GM23338 (cell line): ENCODE data around the gene EBF4. TPM values are rescaled to one million over a fixed set of nuclear protein-coding genes. Genes with fewer than 3 reads are reported as not detected.

Experiments used
- ATAC-seq: fragments of 200-7000 bp; cut with Tn5 transposase; 3 replicates; pipeline ENCODE4 v1.9.1; 2020
- DNase-seq: peaks from one replicate; pipeline ENCODE4 v3.0.0-alpha.2; 2015; ENCODE audit warnings: low spot score
- H2AFZ ChIP-seq: fragments of 200-600 bp; sonication (generic); 2 replicates; pipeline ENCODE4 v1.8.0; 2016; ENCODE audit warnings: antibody characterized with exemption, mild to moderate bottlenecking, moderate library complexity
- H3F3A ChIP-seq: fragments of 200-600 bp; sonication (generic); replicated peaks from 2 replicates; pipeline ENCODE4 v1.8.0; 2017; ENCODE audit warnings: antibody characterized with exemption, mixed run types, low read depth
- H3K27ac ChIP-seq: fragments of 200-600 bp; sonication (generic); 2 replicates; pipeline ENCODE4 v1.6.1; 2016; ENCODE audit warnings: low read depth
- H3K27me3 ChIP-seq: fragments of 200-600 bp; sonication (generic); 2 replicates; pipeline ENCODE4 v1.8.0; 2016; ENCODE audit warnings: mild to moderate bottlenecking, mixed run types, moderate library complexity; ENCODE audit not compliant: insufficient read depth
- H3K36me3 ChIP-seq: fragments of 200-600 bp; sonication (generic); 2 replicates; pipeline ENCODE4 v1.8.0; 2016; ENCODE audit warnings: mild to moderate bottlenecking; ENCODE audit not compliant: insufficient read depth
- H3K4me1 ChIP-seq: fragments of 200-600 bp; sonication (generic); 2 replicates; pipeline ENCODE4 v1.8.0; 2016; ENCODE audit warnings: mild to moderate bottlenecking, moderate library complexity; ENCODE audit not compliant: insufficient read depth
- H3K4me2 ChIP-seq: fragments of 200-600 bp; sonication (generic); 2 replicates; pipeline ENCODE4 v1.7.1; 2017; ENCODE audit warnings: mixed run types
- H3K4me3 ChIP-seq: fragments of 200-600 bp; sonication (generic); 2 replicates; pipeline ENCODE4 v1.6.1; 2016; ENCODE audit warnings: mixed run types
- H3K79me2 ChIP-seq: fragments of 200-600 bp; sonication (generic); replicated peaks from 2 replicates; pipeline ENCODE4 v1.8.0; 2017; ENCODE audit warnings: mild to moderate bottlenecking; ENCODE audit not compliant: insufficient read depth
- H3K9me2 ChIP-seq: fragments of 200-600 bp; sonication (generic); 2 replicates; pipeline ENCODE4 v1.8.0; 2017; ENCODE audit not compliant: insufficient read depth
- H4K20me1 ChIP-seq: fragments of 200-600 bp; sonication (generic); replicated peaks from 2 replicates; pipeline ENCODE4 v1.8.0; 2017; ENCODE audit warnings: mild to moderate bottlenecking; ENCODE audit not compliant: insufficient read depth
- H3K27ac Mint-ChIP-seq: 2 replicates; pipeline ENCODE4 v1.8.0; 2020; ENCODE audit warnings: inconsistent platforms, mild to moderate bottlenecking, moderate library complexity, mixed read lengths
- H3K27me3 Mint-ChIP-seq: 3 replicates; pipeline ENCODE4 v1.8.0; 2022; ENCODE audit warnings: low read depth, mild to moderate bottlenecking, moderate library complexity, mixed read lengths, inconsistent platforms; ENCODE audit not compliant: insufficient read depth, poor library complexity
- H3K36me3 Mint-ChIP-seq: 3 replicates; pipeline ENCODE4 v1.8.0; 2021; ENCODE audit warnings: low read depth, mild to moderate bottlenecking, inconsistent platforms, moderate library complexity, mixed read lengths
- H3K4me1 Mint-ChIP-seq: 3 replicates; pipeline ENCODE4 v1.8.0; 2020; ENCODE audit warnings: mild to moderate bottlenecking, inconsistent platforms, mixed read lengths
- H3K4me3 Mint-ChIP-seq: 3 replicates; pipeline ENCODE4 v1.8.0; 2021; ENCODE audit warnings: moderate library complexity, mild to moderate bottlenecking, inconsistent platforms, mixed read lengths
- H3K9me3 Mint-ChIP-seq: 3 replicates; pipeline ENCODE4 v1.8.0; 2020; ENCODE audit warnings: moderate library complexity, mild to moderate bottlenecking, inconsistent platforms, mixed read lengths
- CREB1 ChIP-seq: fragments of 250-450 bp; sonication (Bioruptor Pico); IDR thresholded peaks from 2 replicates; pipeline ENCODE4 v1.5.0; 2020; ENCODE audit warnings: low read depth, mild to moderate bottlenecking, moderate library complexity
- EZH2 ChIP-seq: fragments of 200-600 bp; sonication (generic); IDR thresholded peaks from one replicate; pipeline ENCODE4 v1.8.0; 2017; ENCODE audit warnings: antibody characterized with exemption, mild to moderate bottlenecking, low read depth; ENCODE audit not compliant: unreplicated experiment
- EZH2phosphoT487 ChIP-seq: fragments of 200-600 bp; sonication (generic); IDR thresholded peaks from one replicate; pipeline ENCODE4 v1.8.1; 2018; ENCODE audit warnings: antibody characterized with exemption; ENCODE audit not compliant: unreplicated experiment
- POLR2AphosphoS5 ChIP-seq: IDR thresholded peaks from 2 replicates; pipeline ENCODE4 v1.6.1; 2016; ENCODE audit warnings: antibody characterized with exemption, low read depth
- ZNF114 ChIP-seq: fragments of 250-450 bp; sonication (Bioruptor Pico); IDR thresholded peaks from 2 replicates; pipeline ENCODE4 v1.5.0; 2020; ENCODE audit warnings: mild to moderate bottlenecking, moderate library complexity
- ZNF331 ChIP-seq: fragments of 250-450 bp; sonication (Bioruptor Pico); IDR thresholded peaks from 2 replicates; pipeline ENCODE4 v1.5.0; 2020; ENCODE audit warnings: low read depth, mild to moderate bottlenecking, moderate library complexity
- ZNF462 ChIP-seq: fragments of 250-450 bp; sonication (Bioruptor Pico); IDR thresholded peaks from 2 replicates; pipeline ENCODE4 v1.5.0; 2020; ENCODE audit warnings: mild to moderate bottlenecking, moderate library complexity
- polyA plus RNA-seq: library from polyadenylated mRNA; unstranded; fragments of >200 nt; fragmentation: Nextera tagmentation; extraction: Ambion mirVana; gene quantifications from 2 replicates; pipeline ENCODE4 v1.2.1, GENCODE V29; 2016
- total RNA-seq: library from RNA; depleted of rRNA; stranded (reverse); fragments of >200 nt; shearing (Covaris generic); gene quantifications from 2 replicates; pipeline ENCODE4 v1.2.3, GENCODE V29; 2014
- TF ChIP-seq, protein P1 (sequence below), 2 experiments: fragments of 200-600 bp in 1 of 2; sonication (generic) in 1 of 2; conservative IDR thresholded peaks; 2 replicates each; pipeline versions ENCODE4 v1.5.1 to v1.6.1; 2016 to 2017; ENCODE audit warnings: antibody characterized with exemption in 2 of 2, low read depth in 2 of 2, mild to moderate bottlenecking in 2 of 2, moderate library complexity in 1 of 2
- TF ChIP-seq, protein P2 (sequence below): IDR thresholded peaks from 2 replicates; pipeline ENCODE4 v1.6.1; 2016; ENCODE audit warnings: antibody characterized with exemption

Gene EBF4
- total and polyA plus RNA-seq, 2 experiments from 2014 or later = 0.66 to 1.6 TPM

DNA sequence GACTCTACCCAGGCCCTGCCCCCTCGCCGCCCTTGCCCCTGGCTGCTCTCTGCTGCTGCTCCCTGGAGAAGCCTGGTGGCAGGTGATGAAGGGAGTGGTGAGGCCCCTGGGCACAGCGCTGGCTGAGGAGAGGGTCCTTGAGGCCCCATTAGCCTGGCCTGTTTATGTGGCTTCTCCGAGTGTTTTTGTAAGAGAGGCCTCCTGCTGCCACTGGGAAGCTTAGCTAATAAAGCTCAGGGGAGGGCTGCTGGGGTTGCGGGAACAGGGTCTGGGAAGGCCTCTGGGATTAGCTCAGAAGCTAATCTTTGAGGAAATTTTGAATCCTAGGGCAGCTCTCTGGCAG lies 15.5 kb downstream of the EBF4 start (continued):
- no peak for TF ChIP-seq EZH2

DNA sequence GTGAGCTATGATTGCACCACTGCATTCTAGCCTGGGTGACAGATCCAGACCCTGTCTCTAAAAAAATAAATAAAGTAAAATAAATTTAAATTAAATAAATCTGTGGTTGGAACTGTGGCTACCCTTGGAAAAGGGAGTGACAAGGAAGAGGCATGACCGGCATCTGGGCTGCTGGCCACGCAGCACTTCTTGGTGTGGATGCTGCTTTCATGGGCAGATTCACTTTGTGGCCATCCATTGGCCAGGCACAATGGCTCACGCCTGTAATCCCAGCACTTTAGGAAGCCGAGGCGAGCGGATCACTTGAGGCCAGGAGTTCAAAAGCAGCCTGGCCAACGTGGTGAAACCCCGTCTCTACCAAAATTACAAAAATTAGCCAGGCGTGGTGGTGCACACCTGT lies 16.1 kb downstream of the EBF4 start:
- Histone ChIP-seq H3K79me2 (no peaks in the 10 kb centered on the region), H4K20me1 (no peaks in the 10 kb centered on the region), H3K36me3 (no peaks in the 10 kb centered on the region), H3K27ac (no peak overlapping the region), H3K9me2 (no peaks in the 10 kb centered on the region), H3K4me2 (no peak overlapping the region), H3K27me3 (peaks cover 38% of the 10 kb centered on the region), H3K4me1 (peaks cover 34% of the 10 kb centered on the region), H3K4me3 (no peak overlapping the region), H2AFZ (no peak overlapping the region), H3F3A (no peaks in the 10 kb centered on the region)
- peaks cover 31% of the 10 kb centered on the region for H3K4me1 Mint-ChIP-seq
- TF ChIP-seq EZH2phosphoT487 (no peak), POLR2AphosphoS5 (no peak), ZNF114 (CRISPR knock-in tag) (no peak), CREB1 (CRISPR knock-in tag) (no peak), ZNF462 (CRISPR knock-in tag) (no peak), ZNF331 (CRISPR knock-in tag) (no peak)
- TF ChIP-seq, protein P1, sequence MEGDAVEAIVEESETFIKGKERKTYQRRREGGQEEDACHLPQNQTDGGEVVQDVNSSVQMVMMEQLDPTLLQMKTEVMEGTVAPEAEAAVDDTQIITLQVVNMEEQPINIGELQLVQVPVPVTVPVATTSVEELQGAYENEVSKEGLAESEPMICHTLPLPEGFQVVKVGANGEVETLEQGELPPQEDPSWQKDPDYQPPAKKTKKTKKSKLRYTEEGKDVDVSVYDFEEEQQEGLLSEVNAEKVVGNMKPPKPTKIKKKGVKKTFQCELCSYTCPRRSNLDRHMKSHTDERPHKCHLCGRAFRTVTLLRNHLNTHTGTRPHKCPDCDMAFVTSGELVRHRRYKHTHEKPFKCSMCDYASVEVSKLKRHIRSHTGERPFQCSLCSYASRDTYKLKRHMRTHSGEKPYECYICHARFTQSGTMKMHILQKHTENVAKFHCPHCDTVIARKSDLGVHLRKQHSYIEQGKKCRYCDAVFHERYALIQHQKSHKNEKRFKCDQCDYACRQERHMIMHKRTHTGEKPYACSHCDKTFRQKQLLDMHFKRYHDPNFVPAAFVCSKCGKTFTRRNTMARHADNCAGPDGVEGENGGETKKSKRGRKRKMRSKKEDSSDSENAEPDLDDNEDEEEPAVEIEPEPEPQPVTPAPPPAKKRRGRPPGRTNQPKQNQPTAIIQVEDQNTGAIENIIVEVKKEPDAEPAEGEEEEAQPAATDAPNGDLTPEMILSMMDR (conservative IDR thresholded peaks at IDR 0.05; ENCODE audit: low read depth in 2 of 2) = no peak
- TF ChIP-seq, protein P2, sequence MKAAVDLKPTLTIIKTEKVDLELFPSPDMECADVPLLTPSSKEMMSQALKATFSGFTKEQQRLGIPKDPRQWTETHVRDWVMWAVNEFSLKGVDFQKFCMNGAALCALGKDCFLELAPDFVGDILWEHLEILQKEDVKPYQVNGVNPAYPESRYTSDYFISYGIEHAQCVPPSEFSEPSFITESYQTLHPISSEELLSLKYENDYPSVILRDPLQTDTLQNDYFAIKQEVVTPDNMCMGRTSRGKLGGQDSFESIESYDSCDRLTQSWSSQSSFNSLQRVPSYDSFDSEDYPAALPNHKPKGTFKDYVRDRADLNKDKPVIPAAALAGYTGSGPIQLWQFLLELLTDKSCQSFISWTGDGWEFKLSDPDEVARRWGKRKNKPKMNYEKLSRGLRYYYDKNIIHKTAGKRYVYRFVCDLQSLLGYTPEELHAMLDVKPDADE = no peak
- H3K9me3 Mint-ChIP-seq = no peaks in the 10 kb centered on the region
- no peak overlapping the region for H3K4me3 Mint-ChIP-seq
- H3K27me3 Mint-ChIP-seq = peaks cover 19% of the 10 kb centered on the region
- H3K36me3 Mint-ChIP-seq = no peaks in the 10 kb centered on the region
- ATAC-seq = no peak
- H3K27ac Mint-ChIP-seq = no peak overlapping the region
- no peak for DNase-seq
